LNCAP (cell line): ENCODE measurements around the gene ADGRA1.

ENCODE experiments used
- TF ChIP-seq, protein P1 (sequence below): fragments of 450-650 bp; IDR thresholded peaks from 2 replicates; pipeline ENCODE4 v1.5.1; 2017; ENCODE audit warnings: mild to moderate bottlenecking

Gene ADGRA1

DNA sequence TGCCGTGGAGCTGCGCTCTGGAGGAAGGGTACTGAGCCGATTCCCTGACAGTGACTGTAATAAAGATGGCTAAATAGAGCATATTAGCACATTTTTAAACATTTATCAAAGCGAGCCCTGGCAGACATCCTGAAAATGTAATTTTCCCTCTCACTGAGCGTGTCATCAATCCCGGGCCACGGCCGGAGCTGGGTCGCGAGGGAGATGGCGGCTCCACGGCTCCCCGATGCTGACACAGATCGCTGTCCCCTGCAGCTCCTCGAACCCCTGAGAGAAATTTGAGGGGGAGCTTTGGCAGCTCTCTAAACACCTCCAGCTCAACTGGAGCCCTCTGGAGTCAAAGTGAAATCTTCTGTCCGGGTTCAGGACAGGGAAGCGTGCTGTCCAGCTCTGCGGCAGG, 44.9 kb upstream of the ADGRA1 start:
- TF ChIP-seq, protein P1, sequence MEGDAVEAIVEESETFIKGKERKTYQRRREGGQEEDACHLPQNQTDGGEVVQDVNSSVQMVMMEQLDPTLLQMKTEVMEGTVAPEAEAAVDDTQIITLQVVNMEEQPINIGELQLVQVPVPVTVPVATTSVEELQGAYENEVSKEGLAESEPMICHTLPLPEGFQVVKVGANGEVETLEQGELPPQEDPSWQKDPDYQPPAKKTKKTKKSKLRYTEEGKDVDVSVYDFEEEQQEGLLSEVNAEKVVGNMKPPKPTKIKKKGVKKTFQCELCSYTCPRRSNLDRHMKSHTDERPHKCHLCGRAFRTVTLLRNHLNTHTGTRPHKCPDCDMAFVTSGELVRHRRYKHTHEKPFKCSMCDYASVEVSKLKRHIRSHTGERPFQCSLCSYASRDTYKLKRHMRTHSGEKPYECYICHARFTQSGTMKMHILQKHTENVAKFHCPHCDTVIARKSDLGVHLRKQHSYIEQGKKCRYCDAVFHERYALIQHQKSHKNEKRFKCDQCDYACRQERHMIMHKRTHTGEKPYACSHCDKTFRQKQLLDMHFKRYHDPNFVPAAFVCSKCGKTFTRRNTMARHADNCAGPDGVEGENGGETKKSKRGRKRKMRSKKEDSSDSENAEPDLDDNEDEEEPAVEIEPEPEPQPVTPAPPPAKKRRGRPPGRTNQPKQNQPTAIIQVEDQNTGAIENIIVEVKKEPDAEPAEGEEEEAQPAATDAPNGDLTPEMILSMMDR, result no peak

DNA sequence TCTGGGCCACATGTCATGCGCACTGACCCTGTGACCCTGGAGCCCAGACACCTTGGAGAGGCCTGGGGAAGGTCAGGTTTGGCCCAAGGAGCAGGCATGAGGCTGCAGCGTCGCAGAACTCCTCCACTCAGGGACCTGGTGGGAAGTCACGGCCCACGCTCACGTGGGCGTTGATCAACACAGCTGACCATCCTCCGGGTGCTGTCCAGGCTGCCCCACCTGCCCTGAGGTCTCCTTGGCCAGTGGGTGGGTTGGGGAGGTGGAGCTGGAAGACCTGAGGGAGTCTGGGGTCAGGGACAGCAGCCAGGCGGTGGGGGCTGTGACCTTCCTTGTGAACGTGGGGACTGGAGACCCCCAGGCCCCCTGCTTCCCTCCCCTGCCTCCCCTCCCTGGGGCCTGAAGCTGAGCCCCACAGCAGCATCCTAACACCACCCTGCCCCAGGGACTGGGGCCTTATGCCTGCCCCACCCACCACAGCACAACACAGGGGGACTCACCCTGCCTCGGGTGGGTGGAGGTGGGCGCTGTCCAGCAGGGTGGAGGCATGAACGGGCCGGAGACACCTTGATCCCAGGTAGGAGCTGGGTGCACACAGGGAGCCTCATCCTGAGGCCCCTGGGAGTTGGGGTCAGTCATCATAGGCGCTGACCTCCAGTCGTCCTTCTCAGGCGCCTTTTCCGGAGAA, 44.0 kb upstream of the ADGRA1 start:
- TF ChIP-seq, protein P1, result no peak

DNA sequence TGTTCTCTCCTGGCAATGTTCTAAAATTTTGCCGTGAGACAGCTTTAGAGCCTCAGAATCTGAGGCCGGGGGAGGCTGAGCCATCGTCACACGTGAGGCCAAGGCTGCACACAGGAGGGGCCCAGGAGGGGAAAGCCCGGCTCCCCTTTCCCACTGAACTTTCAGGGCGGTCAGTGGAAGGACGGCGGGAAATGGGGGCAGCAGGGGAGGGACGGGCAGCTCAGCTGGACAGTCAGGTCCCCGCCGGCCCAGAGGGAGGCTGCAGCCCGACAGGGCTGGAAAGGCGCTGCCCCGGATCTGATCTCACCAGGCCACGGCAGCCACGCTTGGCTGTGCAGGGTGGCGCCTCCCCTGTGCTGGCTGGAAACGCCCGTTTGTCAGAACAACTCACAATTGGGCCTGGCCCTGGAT, 43.3 kb upstream of the ADGRA1 start:
- TF ChIP-seq, protein P1, result no peak

DNA sequence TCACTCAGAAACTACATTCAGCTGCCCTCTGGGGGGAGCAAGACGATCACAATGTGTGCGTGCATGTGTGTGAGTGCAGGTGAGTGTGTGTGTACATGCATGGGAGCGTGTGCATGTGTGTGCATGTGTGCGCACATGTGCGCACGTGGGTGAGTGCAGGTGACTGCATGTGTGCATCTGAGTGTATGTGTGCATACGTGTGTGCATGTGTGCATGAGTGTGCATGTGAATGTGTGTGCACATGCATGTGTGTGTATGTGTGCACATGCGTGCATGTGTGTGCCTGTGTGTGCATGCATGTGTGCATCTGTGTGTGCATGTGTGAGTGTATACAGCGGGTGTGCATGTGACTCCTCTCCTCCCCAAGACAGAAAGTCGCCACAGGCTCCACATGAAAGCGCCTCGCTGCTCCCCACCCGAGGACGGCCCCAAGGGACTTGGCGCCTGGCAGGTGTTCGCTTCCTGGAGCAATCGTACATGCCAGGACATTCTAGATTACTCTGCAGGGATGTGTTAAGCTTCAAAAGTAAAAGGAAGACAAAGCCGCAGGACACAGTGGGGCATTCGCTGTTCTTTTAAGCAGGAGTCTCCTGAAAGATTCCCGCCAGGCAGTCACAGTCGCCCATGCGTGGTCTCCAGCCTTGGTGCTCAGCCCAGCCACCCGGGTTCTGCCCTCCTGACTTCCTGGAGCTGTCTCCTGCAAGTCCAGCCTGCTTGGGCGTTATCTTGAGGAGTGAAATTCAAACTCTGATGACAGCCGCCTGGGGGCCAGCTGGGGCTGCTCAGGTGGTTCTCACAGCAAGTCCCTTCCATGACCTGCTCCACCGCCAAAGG, 42.0 kb upstream of the ADGRA1 start:
- TF ChIP-seq, protein P1, result no peak

DNA sequence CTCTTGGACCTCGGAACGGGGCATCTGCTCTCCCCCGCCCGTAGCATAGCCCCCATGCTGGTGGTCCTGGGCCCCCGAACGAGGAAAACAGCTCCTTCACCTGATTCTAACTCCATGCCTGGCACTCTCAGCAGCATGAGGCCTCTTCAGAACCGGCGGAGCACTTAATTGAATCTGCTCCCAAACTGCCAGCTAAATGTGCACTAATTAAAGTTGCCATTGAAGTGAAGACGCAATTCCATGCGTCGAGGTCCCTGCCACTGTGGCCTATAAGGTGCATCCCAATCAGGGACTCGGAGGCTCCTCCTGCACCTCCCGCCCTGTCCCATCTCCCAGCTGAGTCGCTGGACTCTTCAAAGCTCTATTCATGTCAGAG, 41.3 kb upstream of the ADGRA1 start:
- TF ChIP-seq, protein P1, result no peak

DNA sequence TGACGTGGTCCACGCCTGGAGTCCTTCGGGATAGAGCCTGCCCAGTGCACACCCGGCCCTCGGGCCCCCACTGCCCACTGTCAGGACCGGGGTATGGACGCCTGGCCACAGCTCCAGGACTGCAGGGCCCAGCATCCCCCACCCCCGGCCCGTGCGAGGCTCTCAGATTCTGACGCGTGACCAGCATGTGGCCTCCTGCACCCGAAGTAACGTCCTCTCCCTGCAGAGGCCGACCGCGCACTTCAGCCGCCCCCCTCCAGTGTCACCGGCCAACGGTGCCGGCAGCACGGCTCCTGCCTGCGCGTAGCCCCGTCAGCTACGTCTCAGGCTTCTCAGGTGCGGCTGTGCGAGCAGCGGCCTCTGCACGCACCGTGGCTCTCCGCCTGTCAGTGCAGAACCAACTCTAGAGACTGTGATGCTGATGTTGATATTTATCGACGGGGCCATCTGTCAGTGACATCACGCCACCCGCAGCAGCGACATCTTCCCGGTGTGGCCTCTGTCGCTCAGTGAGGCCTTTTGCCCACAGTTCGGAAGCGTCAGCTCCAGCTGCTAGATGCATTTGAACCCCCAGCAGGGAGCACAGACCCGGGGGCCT, 40.1 kb upstream of the ADGRA1 start:
- TF ChIP-seq, protein P1, result no peak

DNA sequence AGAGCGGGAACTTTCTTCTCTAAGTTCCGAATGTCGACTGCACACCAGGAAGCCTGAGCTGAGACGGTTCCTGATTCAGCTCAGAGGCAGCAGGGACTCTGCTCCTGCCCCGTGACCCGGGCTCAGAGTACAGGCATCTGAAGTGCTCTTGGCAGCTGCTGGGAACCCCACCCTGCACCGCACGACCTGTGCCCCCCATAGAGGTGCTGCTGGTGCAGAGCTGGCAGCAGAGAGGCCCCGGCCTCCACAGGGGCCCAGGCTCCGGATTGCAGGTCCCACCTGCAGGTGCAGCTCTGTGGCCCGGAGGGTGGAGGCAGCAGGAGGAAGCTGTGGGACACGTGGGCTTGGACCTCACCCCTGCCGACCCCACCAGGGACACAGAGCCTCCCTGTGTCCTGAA, 39.5 kb upstream of the ADGRA1 start:
- TF ChIP-seq, protein P1, result no peak
